Measurements from ENCODE around the gene AUP1.

AUP1 gene

GRCh38 chr2:74544634-74545033 lies 15.1 kb upstream of the AUP1 start:
- Histone ChIP-seq H3K36me3 (ENCODE audit: low read length) (no peaks in the 10 kb centered on the region), H3K9me3 (ENCODE audit: insufficient read depth, low read length) (no peaks in the 10 kb centered on the region), H3K9me2 (replicated peaks; ENCODE audit: insufficient read depth, low read length) (no peaks in the 10 kb centered on the region), H3K9ac (ENCODE audit: low read length) (no peak overlapping the region), H4K20me1 (ENCODE audit: low read depth, low read length) (no peaks in the 10 kb centered on the region), H3F3A (ENCODE audit: insufficient read depth) (no peaks in the 10 kb centered on the region), H3K27ac (ENCODE audit: low read depth, low read length) (no peak overlapping the region), H3K79me2 (ENCODE audit: insufficient read depth, low read length) (no peaks in the 10 kb centered on the region), H3K4me2 (ENCODE audit: low read depth, low read length, poor library complexity, severe bottlenecking) (no peak overlapping the region), H2AFZ (ENCODE audit: low read depth, low read length, severe bottlenecking) (no peak overlapping the region), H3K4me3 (ENCODE audit: insufficient read depth, low read length, poor library complexity, severe bottlenecking) (no peak overlapping the region), H3K27me3 (ENCODE audit: low read length) (no peaks in the 10 kb centered on the region)
- no peak for TF ChIP-seq EZH2phosphoT487 (conservative IDR thresholded peaks at IDR 0.05; ENCODE audit: low read length)
- TF ChIP-seq CTCF (IDR thresholded peaks at IDR 0.05; ENCODE audit: insufficient read depth, low read length, poor library complexity, severe bottlenecking), result peak; percentile 32

DNA sequence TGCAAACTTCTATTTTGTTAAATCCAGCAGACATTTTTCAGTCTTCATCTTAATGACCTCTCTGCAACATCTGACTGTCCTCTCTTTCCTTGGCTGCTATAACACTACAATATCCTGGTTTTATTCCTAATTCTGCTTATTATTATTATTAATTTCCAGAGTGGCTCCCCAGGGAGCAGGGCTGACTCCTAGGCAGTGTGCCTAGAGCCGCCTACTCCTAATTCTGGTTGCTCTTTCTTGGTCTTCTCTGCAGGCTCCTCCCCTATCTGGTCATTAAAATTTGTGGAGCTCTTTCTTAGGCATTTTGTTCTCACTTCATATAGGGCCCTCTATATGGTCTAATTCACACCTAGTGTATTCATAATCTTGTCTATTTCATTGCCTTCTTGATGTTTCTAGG lies 13.5 kb upstream of the AUP1 start:
- H3K4me3 ChIP-seq (ENCODE audit: insufficient read depth, low read length, poor library complexity, severe bottlenecking), result no peak overlapping the region
- H3K4me2 ChIP-seq (ENCODE audit: low read depth, low read length, poor library complexity, severe bottlenecking), result no peak overlapping the region
- H2AFZ ChIP-seq (ENCODE audit: low read depth, low read length, severe bottlenecking), result no peak overlapping the region
- H3K27ac ChIP-seq (ENCODE audit: low read depth, low read length), result no peak overlapping the region
- H3K9me2 ChIP-seq (replicated peaks; ENCODE audit: insufficient read depth, low read length), result no peaks in the 10 kb centered on the region
- no peaks in the 10 kb centered on the region for H3K79me2 ChIP-seq (ENCODE audit: insufficient read depth, low read length)
- H3K36me3 ChIP-seq (ENCODE audit: low read length), result no peaks in the 10 kb centered on the region
- H4K20me1 ChIP-seq (ENCODE audit: low read depth, low read length), result no peaks in the 10 kb centered on the region
- H3K9me3 ChIP-seq (ENCODE audit: insufficient read depth, low read length), result no peaks in the 10 kb centered on the region
- no peaks in the 10 kb centered on the region for H3K27me3 ChIP-seq (ENCODE audit: low read length)
- no peak overlapping the region for H3K9ac ChIP-seq (ENCODE audit: low read length)
- no peaks in the 10 kb centered on the region for H3F3A ChIP-seq (ENCODE audit: insufficient read depth)
- TF ChIP-seq CTCF (IDR thresholded peaks at IDR 0.05; ENCODE audit: insufficient read depth, low read length, poor library complexity, severe bottlenecking) (no peak), EZH2phosphoT487 (conservative IDR thresholded peaks at IDR 0.05; ENCODE audit: low read length) (no peak)

DNA sequence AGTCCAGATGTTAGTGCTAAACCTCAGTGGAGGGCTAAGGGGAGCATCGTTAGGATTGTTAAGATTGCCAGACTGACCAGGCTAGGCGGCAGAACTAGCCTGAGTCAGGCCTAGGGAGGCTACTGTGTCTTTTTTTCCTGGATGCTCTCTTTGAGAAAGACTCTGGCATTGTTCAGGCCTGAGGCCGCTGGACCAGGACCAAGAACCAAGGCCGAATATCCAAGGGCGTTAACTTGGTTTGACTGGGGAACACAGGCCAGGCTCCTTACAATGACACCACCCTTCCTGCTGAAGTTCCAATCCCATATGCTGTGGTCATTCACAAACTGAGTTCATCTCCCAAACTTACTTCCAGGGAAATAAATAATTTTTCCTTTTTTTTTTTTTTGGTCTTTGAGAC lies 10.8 kb upstream of the AUP1 start:
- H3K27ac ChIP-seq (ENCODE audit: low read depth, low read length), result no peak overlapping the region
- no peak overlapping the region for H3K4me3 ChIP-seq (ENCODE audit: insufficient read depth, low read length, poor library complexity, severe bottlenecking)
- H3K9ac ChIP-seq (ENCODE audit: low read length), result no peak overlapping the region
- H3K9me2 ChIP-seq (replicated peaks; ENCODE audit: insufficient read depth, low read length), result no peaks in the 10 kb centered on the region
- no peaks in the 10 kb centered on the region for H3F3A ChIP-seq (ENCODE audit: insufficient read depth)
- H2AFZ ChIP-seq (ENCODE audit: low read depth, low read length, severe bottlenecking), result no peak overlapping the region
- no peaks in the 10 kb centered on the region for H3K27me3 ChIP-seq (ENCODE audit: low read length)
- H3K4me2 ChIP-seq (ENCODE audit: low read depth, low read length, poor library complexity, severe bottlenecking), result no peak overlapping the region
- H4K20me1 ChIP-seq (ENCODE audit: low read depth, low read length), result no peaks in the 10 kb centered on the region
- H3K36me3 ChIP-seq (ENCODE audit: low read length), result no peaks in the 10 kb centered on the region
- no peak for TF ChIP-seq CTCF (IDR thresholded peaks at IDR 0.05; ENCODE audit: insufficient read depth, low read length, poor library complexity, severe bottlenecking)
- TF ChIP-seq EZH2phosphoT487 (conservative IDR thresholded peaks at IDR 0.05; ENCODE audit: low read length), result no peak
- no peaks in the 10 kb centered on the region for H3K79me2 ChIP-seq (ENCODE audit: insufficient read depth, low read length)
- no peaks in the 10 kb centered on the region for H3K9me3 ChIP-seq (ENCODE audit: insufficient read depth, low read length)
